Sigmoid colon (tissue), 7 donors: ENCODE measurements around the gene FUT7. TPM values are rescaled to one million over a fixed set of nuclear protein-coding genes. Genes with fewer than 3 reads are reported as not detected.

ENCODE experiments used
- DNase-seq: peaks from one replicate; pipeline ENCODE4 v3.0.0-alpha.2; 2019
- H3K27ac ChIP-seq, 4 donors: fragments of 200-600 bp; sonication (generic); one replicate each; pipeline ENCODE4 v1.5.1; 2016 to 2019; ENCODE audit warnings: mild to moderate bottlenecking in 1 of 4
- H3K27me3 ChIP-seq, 3 donors: fragments of 200-600 bp; sonication (generic); one replicate each; pipeline ENCODE4 v1.5.1; 2019; ENCODE audit warnings: mild to moderate bottlenecking in 1 of 3
- H3K36me3 ChIP-seq, 4 donors: fragments of 200-600 bp; sonication (generic); one replicate each; pipeline ENCODE4 v1.5.1; 2016 to 2019
- H3K4me1 ChIP-seq, 4 donors: fragments of 200-600 bp; sonication (generic); one replicate each; pipeline ENCODE4 v1.5.1; 2017 to 2019
- H3K4me3 ChIP-seq, 4 donors: fragments of 200-600 bp; sonication (generic); one replicate each; pipeline ENCODE4 v1.5.1; 2017 to 2019; ENCODE audit warnings: mild to moderate bottlenecking in 2 of 4, moderate library complexity in 1 of 4
- H3K9me3 ChIP-seq, 4 donors: fragments of 200-600 bp in 3 of 4; sonication (generic) in 3 of 4; one replicate each; pipeline versions ENCODE4 v1.5.1 to v1.6.1; 2013 to 2019
- EP300 ChIP-seq, 4 donors: sonication (generic); formaldehyde crosslinking; IDR thresholded peaks; one replicate each; pipeline ENCODE4 v1.6.1; 2017; ENCODE audit warnings: antibody characterized with exemption in 4 of 4
- POLR2A ChIP-seq, 2 donors: fragments of 450-650 bp; IDR thresholded peaks; one replicate each; pipeline ENCODE4 v1.6.1; 2016; ENCODE audit warnings: antibody characterized with exemption in 2 of 2, mild to moderate bottlenecking in 2 of 2, moderate library complexity in 2 of 2
- POLR2AphosphoS5 ChIP-seq, 4 donors: sonication (generic); formaldehyde crosslinking; IDR thresholded peaks; one replicate each; pipeline ENCODE4 v1.6.1; 2017; ENCODE audit warnings: antibody characterized with exemption in 4 of 4
- WGBS, 2 donors: extraction: QIAGEN DNeasy Blood & Tissue Kit; methylation state at CpG; one replicate each; pipeline ENCODE4 v1.1.7; 2013; 5-methylcytosine and 5-hydroxymethylcytosine counted together
- intact Hi-C: fragments of 100-400 bp; cut with DNase I; formaldehyde crosslinking; loops from one replicate; pipeline ENCODE4 v1.15.1; 2023
- polyA plus RNA-seq, 3 donors: library from polyadenylated mRNA; stranded (reverse); fragments of 200-250 nt; gene quantifications; one replicate each; pipeline ENCODE4 v1.2.3, GENCODE V29; 2013
- total RNA-seq, 4 donors: library from RNA; depleted of rRNA; stranded (reverse); fragments of >200 nt; gene quantifications; one replicate each; pipeline ENCODE4 v1.1.0, GENCODE V29; 2016
- TF ChIP-seq, protein P1 (sequence below), 4 experiments: fragments of 450-650 bp in 3 of 4; fragments of 200-600 bp in 1 of 4; IDR thresholded peaks; one replicate each; pipeline ENCODE4 v1.5.1; 2016 to 2019; ENCODE audit warnings: antibody characterized with exemption in 4 of 4, mild to moderate bottlenecking in 3 of 4, moderate library complexity in 2 of 4
- donor health status: healthy with polysubstance abuse.
- donor health status: Bipolar disorder and iron deficiency.
- donor health status: healthy.

Gene FUT7
- total and polyA plus RNA-seq, 7 donors, result 0.36 to 1.3 (median 0.84) TPM; not detected in 3

DNA sequence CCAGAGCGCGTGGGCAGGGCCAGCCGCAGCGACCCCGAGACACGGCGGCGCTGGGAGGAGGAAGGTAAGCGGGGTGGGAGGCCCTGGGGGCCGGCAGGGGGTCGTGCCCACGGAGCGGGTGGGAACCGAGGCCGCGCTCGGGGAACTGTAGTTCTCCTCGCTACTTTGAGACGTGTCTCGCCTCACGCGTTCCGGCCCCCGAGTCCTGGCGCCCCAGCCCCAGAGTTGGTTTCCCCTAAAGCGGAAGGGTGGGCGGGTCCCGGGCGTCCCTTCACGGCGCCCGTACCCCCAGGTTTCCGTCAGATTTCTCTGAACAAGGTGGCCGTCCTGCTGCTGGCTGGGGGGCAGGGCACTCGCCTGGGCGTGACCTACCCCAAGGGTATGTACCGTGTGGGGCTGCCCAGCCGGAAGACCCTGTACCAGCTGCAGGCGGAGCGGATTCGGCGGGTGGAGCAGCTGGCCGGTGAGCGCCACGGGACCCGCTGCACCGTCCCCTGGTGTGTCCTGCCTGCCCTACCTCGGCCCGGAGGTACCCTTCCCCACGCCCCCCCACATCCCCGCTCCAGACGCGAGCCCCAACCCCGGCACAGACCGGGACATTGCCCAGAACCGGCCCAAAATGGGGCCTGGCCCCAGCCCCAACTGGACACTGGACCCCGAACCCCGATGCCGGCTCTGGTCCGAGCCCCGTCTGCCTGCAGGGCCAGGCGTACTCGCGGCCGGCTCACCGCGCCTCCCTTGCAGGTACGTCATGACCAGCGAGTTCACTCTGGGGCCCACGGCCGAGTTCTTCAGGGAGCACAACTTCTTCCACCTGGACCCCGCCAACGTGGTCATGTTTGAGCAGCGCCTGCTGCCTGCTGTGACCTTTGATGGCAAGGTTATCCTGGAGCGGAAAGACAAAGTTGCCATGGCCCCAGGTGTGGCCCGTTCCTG, 46.1 kb upstream of the FUT7 start:
- TF ChIP-seq EP300 (IDR thresholded peaks at IDR 0.05) (no peak), POLR2A (IDR thresholded peaks at IDR 0.05) (no peak), POLR2AphosphoS5 (IDR thresholded peaks at IDR 0.05) (no peak)
- TF ChIP-seq, protein P1, sequence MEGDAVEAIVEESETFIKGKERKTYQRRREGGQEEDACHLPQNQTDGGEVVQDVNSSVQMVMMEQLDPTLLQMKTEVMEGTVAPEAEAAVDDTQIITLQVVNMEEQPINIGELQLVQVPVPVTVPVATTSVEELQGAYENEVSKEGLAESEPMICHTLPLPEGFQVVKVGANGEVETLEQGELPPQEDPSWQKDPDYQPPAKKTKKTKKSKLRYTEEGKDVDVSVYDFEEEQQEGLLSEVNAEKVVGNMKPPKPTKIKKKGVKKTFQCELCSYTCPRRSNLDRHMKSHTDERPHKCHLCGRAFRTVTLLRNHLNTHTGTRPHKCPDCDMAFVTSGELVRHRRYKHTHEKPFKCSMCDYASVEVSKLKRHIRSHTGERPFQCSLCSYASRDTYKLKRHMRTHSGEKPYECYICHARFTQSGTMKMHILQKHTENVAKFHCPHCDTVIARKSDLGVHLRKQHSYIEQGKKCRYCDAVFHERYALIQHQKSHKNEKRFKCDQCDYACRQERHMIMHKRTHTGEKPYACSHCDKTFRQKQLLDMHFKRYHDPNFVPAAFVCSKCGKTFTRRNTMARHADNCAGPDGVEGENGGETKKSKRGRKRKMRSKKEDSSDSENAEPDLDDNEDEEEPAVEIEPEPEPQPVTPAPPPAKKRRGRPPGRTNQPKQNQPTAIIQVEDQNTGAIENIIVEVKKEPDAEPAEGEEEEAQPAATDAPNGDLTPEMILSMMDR (IDR thresholded peaks at IDR 0.05), result no peak
- Histone ChIP-seq H3K27me3 (peaks cover 20 to 64% (median 33%) of the 10 kb centered on the region in 3 donors), H3K27ac (peak overlapping the region; percentile 34 to 67 (median 38)), H3K9me3 (no peaks in the 10 kb centered on the region), H3K4me1 (peaks cover 0 to 29% (median 27%) of the 10 kb centered on the region in 4 donors), H3K4me3 (peak overlapping the region; percentile 45 to 64 (median 58)), H3K36me3 (peaks cover 0 to 37% (median 0%) of the 10 kb centered on the region in 4 donors)
- 5 to 15% methylated on average over 76 of the region's 76 CpGs for WGBS, 2 donors
- intact Hi-C loops, result no loop called here
- peak; percentile 69 for DNase-seq

DNA sequence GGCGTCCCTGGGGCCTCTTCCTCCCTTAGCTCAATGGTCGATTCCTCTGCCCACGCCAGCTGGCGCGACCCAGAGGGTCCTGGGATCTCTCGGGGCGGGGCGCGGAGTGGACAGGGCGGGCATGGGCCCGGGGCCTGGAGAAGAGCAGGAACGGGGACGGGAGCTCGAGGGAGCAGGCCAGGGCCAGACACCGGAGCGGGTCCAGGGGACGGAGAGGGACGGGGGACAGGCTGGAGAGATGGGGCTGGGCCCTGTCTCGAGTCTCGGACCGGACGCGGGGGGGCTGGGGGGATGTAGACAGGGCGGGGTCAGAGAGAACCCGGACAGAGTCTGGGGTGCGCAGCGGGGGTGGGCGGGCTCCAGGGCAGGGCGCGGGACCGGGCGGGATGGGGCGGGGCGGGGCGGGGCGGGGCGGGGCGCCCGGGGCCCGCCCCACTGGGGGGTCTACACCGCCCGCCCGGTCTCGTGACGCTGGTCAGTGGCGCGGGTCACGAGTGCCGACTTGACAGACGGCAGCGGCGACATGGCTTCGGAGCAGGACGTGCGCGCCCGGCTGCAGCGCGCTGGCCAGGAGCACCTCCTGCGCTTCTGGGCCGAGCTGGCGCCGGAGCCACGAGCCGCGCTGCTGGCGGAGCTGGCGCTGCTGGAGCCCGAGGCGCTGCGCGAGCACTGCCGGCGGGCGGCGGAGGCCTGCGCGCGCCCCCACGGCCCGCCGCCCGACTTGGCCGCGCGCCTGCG, 45.3 kb upstream of the FUT7 start, which contains the start of gene UAP1L1:
Gene UAP1L1 (plus strand): TSS at position 508 of the 738 bp plus-strand sequence. CDS start 16 bp downstream, at position 524.
- H3K4me3 ChIP-seq, result peak within 1 kb of the TSS; percentile 45 to 64 (median 58)

DNA sequence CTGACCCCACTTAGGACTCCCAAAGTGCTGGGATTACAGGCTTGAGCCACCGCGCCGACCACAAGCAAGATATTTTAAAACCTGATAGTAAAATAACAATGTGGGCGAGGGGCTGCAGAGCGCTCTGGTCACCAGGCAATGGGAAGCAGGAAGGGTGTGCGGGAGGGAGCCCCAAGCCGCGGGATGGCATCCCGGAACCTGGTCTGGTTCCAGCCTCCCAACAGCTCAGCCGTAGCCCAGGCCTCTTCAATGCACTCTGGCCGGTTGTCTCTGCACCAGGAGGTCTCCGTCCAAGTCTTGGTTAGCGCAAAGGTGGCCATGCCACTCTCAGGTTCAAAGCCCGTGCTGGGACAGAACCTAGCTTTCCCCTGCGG, 44.7 kb upstream of the FUT7 start:
- no peak for DNase-seq
- Histone ChIP-seq H3K9me3 (no peaks in the 10 kb centered on the region), H3K4me3 (peak overlapping the region in 3 of 4 donors; percentile 57 to 64 (median 60)), H3K27me3 (peaks cover 20 to 58% (median 33%) of the 10 kb centered on the region in 3 donors), H3K27ac (peak overlapping the region; percentile 35 to 67 (median 36)), H3K36me3 (peaks cover 0 to 27% (median 0%) of the 10 kb centered on the region in 4 donors), H3K4me1 (peaks cover 0 to 29% (median 27%) of the 10 kb centered on the region in 4 donors)
- TF ChIP-seq POLR2A (IDR thresholded peaks at IDR 0.05), result no peak
- WGBS, 2 donors, result 56 to 71% methylated on average over 15 of the region's 15 CpGs
- intact Hi-C loops, result no loop called here

More for the DNA sequence above, 45.3 kb upstream of the FUT7 start, which contains the start of gene UAP1L1:
- no peaks in the 10 kb centered on the region for H3K9me3 ChIP-seq
- intact Hi-C loops, result no loop called here
- H3K4me1 ChIP-seq, result peaks cover 0 to 29% (median 26%) of the 10 kb centered on the region in 4 donors
- H3K36me3 ChIP-seq, result peaks cover 0 to 32% (median 0%) of the 10 kb centered on the region in 4 donors
- TF ChIP-seq POLR2AphosphoS5 (IDR thresholded peaks at IDR 0.05), result peak in 3 of 4 donors; percentile 67 to 72 (median 70)
- no peak for TF ChIP-seq EP300 (IDR thresholded peaks at IDR 0.05)
- TF ChIP-seq POLR2A (IDR thresholded peaks at IDR 0.05), result no peak
- TF ChIP-seq, protein P1 (IDR thresholded peaks at IDR 0.05), result no peak
- peak within 1 kb of the TSS; percentile 35 to 67 (median 38) for H3K27ac ChIP-seq
- peak; percentile 91 for DNase-seq
- WGBS, 2 donors, result 1 to 2% methylated on average over 86 to 87 of the region's 87 CpGs
- H3K27me3 ChIP-seq, result peaks cover 20 to 64% (median 33%) of the 10 kb centered on the region in 3 donors

DNA sequence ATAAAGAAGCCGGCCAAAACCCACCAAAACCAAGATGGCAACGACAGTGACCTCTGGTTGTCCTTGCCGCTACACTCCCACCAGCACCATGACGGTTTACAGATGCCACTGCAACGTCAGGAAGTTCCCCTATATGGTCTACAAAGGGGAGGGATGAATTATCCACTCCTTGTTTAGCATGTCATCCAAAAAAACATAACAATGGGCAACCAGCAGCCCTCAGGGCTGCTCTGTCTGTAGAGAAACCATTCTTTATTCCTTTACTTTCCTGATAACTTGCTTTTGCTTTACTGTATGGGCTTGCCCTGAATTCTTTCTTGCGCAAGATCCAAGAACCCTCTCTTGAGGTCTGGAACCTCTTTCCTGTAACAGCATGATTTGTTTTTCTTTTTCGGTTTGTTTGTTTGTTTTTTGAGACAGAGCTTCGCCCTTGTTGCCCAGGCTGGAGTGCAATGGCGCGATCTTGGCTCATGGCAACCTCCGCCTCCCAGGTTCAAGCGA, 43.4 kb upstream of the FUT7 start:
- H3K36me3 ChIP-seq, result peaks cover 0 to 15% (median 0%) of the 10 kb centered on the region in 4 donors
- TF ChIP-seq EP300 (IDR thresholded peaks at IDR 0.05), result no peak
- TF ChIP-seq, protein P1 (IDR thresholded peaks at IDR 0.05), result no peak
- no peaks in the 10 kb centered on the region for H3K9me3 ChIP-seq
- H3K4me1 ChIP-seq, result peaks cover 0 to 38% (median 31%) of the 10 kb centered on the region in 4 donors
- intact Hi-C loops, result no loop called here
- DNase-seq, result no peak
- H3K27me3 ChIP-seq, result peaks cover 20 to 48% (median 34%) of the 10 kb centered on the region in 3 donors
- WGBS, 2 donors, result 84 to 90% methylated on average over 12 of the region's 12 CpGs
- H3K4me3 ChIP-seq, result no peak overlapping the region
- H3K27ac ChIP-seq, result no peak overlapping the region
